ENCODE results near the gene INPP5D. TPM values are rescaled to one million over a fixed set of nuclear protein-coding genes. Genes with fewer than 3 reads are reported as not detected.
"Not testable (repeated sequence)": the region's sequence is repeated elsewhere in the genome, so short reads cannot be mapped to it uniquely, and the experiment has no call there.

The INPP5D gene
- total RNA-seq, result 43.6 and 45.8 TPM in 2 replicates

DNA sequence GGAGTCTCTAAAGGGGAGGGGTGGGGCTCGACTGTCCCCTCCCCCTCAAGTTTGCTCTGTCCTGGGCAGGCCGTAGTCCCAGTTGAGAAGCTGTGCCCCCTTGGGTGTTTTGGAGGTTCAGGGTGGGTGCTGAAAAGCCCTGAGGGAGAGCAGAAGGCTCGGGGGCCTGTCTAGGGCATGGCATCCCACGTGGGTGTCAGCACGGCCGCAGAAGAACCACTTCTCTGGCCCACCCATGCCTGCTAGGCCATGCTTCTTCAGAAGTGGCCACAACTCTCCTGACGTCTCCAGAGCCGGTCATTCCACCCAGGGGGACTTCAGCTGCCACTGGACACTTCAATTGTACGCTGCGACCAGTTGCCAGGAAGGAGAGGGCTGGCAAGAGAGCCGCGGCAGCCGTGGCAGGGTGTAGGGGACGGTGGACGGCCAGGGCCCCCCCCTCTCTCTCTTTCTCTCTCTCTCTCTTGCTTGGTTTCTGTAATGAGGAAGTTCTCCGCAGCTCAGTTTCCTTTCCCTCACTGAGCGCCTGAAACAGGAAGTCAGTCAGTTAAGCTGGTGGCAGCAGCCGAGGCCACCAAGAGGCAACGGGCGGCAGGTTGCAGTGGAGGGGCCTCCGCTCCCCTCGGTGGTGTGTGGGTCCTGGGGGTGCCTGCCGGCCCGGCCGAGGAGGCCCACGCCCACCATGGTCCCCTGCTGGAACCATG is at the start of gene INPP5D:
INPP5D (plus strand) TSS at position 546 of the 704 bp plus-strand sequence; CDS start at position 683, 137 bp downstream.
- Mint-ChIP-seq H3K4me1 (peaks cover 44% of the 10 kb centered on the region), H3K27ac (peak within 1 kb of the TSS; percentile 98), H3K9me3 (no peaks in the 10 kb centered on the region), H3K4me3 (peak within 1 kb of the TSS; percentile 95), H3K27me3 (peaks cover 3% of the 10 kb centered on the region), H3K36me3 (ENCODE audit: low read depth) (peaks cover 14% of the 10 kb centered on the region)
- intact Hi-C loops (cut with micrococcal nuclease), result loop anchor here (2.0 to 10.0 kb wide), 5 partner anchors 37 to 365 kb away; partner anchors contain the start of gene GIGYF2
- DNase-seq, result peak; percentile 92

GRCh38 chr2:233010569-233011267 is 49.4 kb upstream of the INPP5D start:
- Mint-ChIP-seq H3K4me3 (no peak overlapping the region), H3K27me3 (peaks cover 3% of the 10 kb centered on the region), H3K27ac (no peak overlapping the region), H3K9me3 (no peaks in the 10 kb centered on the region), H3K4me1 (no peaks in the 10 kb centered on the region), H3K36me3 (ENCODE audit: low read depth) (no peaks in the 10 kb centered on the region)
- DNase-seq, result no peak
- intact Hi-C loops (cut with micrococcal nuclease), result no loop called here

DNA sequence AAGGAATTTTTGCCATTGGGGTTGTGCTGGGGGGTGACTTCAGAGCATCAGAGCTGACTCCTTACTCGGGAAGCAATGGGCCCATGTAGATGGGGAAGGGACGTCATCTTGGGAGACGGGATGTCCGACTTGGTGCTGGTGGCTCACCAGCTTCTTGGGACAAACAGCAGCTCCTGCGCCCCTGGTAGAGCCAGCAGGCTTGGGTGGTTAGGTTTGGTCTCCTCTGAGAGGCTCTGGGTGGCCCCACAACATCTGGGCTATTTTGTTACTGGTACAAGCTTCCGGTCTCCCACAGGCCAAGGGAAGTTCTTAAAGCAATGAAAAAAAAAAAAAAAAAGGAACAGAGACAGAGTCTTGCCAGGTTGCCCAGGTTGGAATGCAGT is 48.9 kb upstream of the INPP5D start:
- DNase-seq, result no peak
- intact Hi-C loops (cut with micrococcal nuclease), result no loop called here
- Mint-ChIP-seq H3K4me1 (no peaks in the 10 kb centered on the region), H3K27me3 (peaks cover 3% of the 10 kb centered on the region), H3K9me3 (no peaks in the 10 kb centered on the region), H3K27ac (no peak overlapping the region), H3K4me3 (no peak overlapping the region), H3K36me3 (ENCODE audit: low read depth) (no peaks in the 10 kb centered on the region)

DNA sequence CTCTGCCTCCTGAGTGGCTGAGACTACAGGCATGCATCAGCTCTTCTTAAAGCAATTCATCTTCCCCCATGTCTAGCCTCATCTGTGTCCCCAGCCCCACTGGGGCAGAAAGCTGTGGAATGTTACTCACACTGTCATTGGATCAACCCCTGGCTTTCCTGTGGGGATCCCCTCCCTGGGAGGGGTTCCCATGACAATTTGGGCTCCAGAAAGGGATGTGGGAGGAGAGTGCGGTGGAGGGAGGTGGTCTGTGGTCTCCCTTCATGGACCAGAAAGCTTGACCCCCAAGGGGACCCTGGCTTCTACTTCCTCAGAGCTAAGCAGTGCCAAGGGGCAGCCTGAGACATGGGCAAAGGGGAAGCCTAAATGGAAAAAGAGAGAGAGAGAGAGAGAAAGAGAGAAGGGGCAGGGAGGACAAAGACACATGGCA is 48.4 kb upstream of the INPP5D start:
- intact Hi-C loops (cut with micrococcal nuclease), result no loop called here
- H3K36me3 Mint-ChIP-seq (ENCODE audit: low read depth), result no peaks in the 10 kb centered on the region
- no peaks in the 10 kb centered on the region for H3K9me3 Mint-ChIP-seq
- peaks cover 3% of the 10 kb centered on the region for H3K27me3 Mint-ChIP-seq
- no peak overlapping the region for H3K27ac Mint-ChIP-seq
- H3K4me3 Mint-ChIP-seq, result no peak overlapping the region
- no peaks in the 10 kb centered on the region for H3K4me1 Mint-ChIP-seq
- no peak for DNase-seq

DNA sequence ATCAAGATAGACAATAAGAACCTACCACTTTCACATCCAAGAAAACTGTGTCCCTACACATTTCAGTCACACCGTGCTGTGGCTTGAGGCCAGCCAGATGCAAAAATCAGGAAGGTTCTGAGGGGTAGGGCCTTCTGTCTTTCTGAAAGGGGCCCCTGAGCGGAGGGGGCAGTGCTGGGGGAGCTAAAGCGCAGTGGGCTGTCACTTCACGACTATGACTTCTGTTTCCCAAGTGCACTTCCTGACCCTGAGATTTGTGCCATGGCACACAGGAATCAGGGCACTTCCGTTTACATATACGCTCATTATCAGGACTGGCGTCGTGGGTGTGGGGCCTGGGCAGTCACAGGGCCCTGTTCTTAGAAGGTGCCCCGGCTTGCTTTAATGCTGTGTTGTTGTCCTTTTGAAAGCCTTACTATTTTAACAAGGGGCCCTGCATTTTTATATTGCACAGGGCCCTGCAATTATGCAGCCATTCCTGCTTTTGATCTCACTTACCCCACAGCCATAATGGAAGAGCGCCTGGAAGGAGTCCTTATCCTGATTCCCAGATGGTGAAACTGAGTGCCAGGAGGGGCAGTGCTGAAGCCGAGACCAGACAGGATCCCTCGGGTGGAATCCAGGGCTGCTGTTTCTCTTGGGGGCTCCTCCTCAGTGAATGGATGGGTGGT is 47.7 kb upstream of the INPP5D start:
- no peak overlapping the region for H3K27ac Mint-ChIP-seq
- H3K9me3 Mint-ChIP-seq, result no peaks in the 10 kb centered on the region
- intact Hi-C loops (cut with micrococcal nuclease), result no loop called here
- no peaks in the 10 kb centered on the region for H3K36me3 Mint-ChIP-seq (ENCODE audit: low read depth)
- H3K4me1 Mint-ChIP-seq, result no peaks in the 10 kb centered on the region
- DNase-seq, result no peak
- peaks cover 3% of the 10 kb centered on the region for H3K27me3 Mint-ChIP-seq
- no peak overlapping the region for H3K4me3 Mint-ChIP-seq

GRCh38 chr2:233013027-233013461 is 47.1 kb upstream of the INPP5D start, which contains the start of gene NGEF:
Gene NGEF (minus strand): TSS chr2:233013256. CDS start chr2:232974890, 38,366 bp downstream.
- Mint-ChIP-seq H3K9me3 (no peaks in the 10 kb centered on the region), H3K4me3 (no peak within 1 kb of the TSS), H3K27ac (no peak within 1 kb of the TSS), H3K36me3 (ENCODE audit: low read depth) (no peaks in the 10 kb centered on the region), H3K4me1 (no peaks in the 10 kb centered on the region), H3K27me3 (peaks cover 2% of the 10 kb centered on the region)
- DNase-seq, result no peak
- intact Hi-C loops (cut with micrococcal nuclease), result no loop called here

- Mint-ChIP-seq H3K36me3 (ENCODE audit: low read depth) (no peaks in the 10 kb centered on the region), H3K9me3 (no peaks in the 10 kb centered on the region), H3K4me3 (no peak overlapping the region), H3K4me1 (no peaks in the 10 kb centered on the region), H3K27me3 (peaks cover 2% of the 10 kb centered on the region), H3K27ac (no peak overlapping the region)
- no peak for DNase-seq
- intact Hi-C loops (cut with micrococcal nuclease), result no loop called here
Measured at GRCh38 chr2:233013650-233014049, 46.5 kb upstream of the INPP5D start.

GRCh38 chr2:233015019-233015645 is 45.0 kb upstream of the INPP5D start:
- no peaks in the 10 kb centered on the region for H3K4me1 Mint-ChIP-seq

GRCh38 chr2:233017947-233018346 is 42.2 kb upstream of the INPP5D start:
- no peak overlapping the region for H3K27ac Mint-ChIP-seq
- H3K4me3 Mint-ChIP-seq, result no peak overlapping the region
- H3K36me3 Mint-ChIP-seq (ENCODE audit: low read depth), result no peaks in the 10 kb centered on the region
- no peaks in the 10 kb centered on the region for H3K4me1 Mint-ChIP-seq
- DNase-seq, result no peak
- H3K27me3 Mint-ChIP-seq, result peaks cover 2% of the 10 kb centered on the region
- intact Hi-C loops (cut with micrococcal nuclease), result no loop called here
- H3K9me3 Mint-ChIP-seq, result no peaks in the 10 kb centered on the region

More at GRCh38 chr2:233015019-233015645, 45.0 kb upstream of the INPP5D start:
- Mint-ChIP-seq H3K27ac (no peak overlapping the region), H3K36me3 (ENCODE audit: low read depth) (no peaks in the 10 kb centered on the region), H3K4me3 (no peak overlapping the region), H3K27me3 (peaks cover 2% of the 10 kb centered on the region), H3K9me3 (no peaks in the 10 kb centered on the region)
- intact Hi-C loops (cut with micrococcal nuclease), result no loop called here
- DNase-seq, result no peak

- DNase-seq; intact Hi-C loops (cut with micrococcal nuclease); H3K27ac Mint-ChIP-seq; H3K4me1 Mint-ChIP-seq; H3K36me3 Mint-ChIP-seq (ENCODE audit: low read depth); H3K27me3 Mint-ChIP-seq; H3K9me3 Mint-ChIP-seq; H3K4me3 Mint-ChIP-seq: not testable (repeated sequence)
Measured at GRCh38 chr2:233019610-233020009, 40.5 kb upstream of the INPP5D start.

DNA sequence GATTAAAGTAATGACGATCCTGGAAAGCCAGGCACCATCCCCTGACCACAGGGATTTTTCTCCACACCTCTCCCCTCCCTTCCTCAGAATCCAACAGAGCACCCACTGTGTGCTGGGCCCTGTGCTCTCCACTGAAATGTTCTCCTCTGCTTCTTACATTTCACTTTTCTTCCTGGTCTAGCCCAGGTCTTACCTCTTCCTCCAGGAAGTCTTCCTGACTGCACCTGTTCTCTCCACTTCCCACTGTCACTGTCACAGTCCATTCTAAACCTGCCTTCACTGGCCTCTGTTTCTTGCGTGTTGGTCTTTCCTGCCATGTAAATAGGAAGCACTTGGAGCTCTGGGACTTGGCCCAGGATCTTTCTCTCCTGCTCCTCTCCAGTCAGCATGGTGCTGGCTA is 39.7 kb upstream of the INPP5D start:
- Mint-ChIP-seq H3K27ac (no peak overlapping the region), H3K9me3 (no peaks in the 10 kb centered on the region), H3K27me3 (peaks cover 2% of the 10 kb centered on the region), H3K4me3 (no peak overlapping the region), H3K4me1 (no peaks in the 10 kb centered on the region), H3K36me3 (ENCODE audit: low read depth) (no peaks in the 10 kb centered on the region)
- DNase-seq, result no peak
- intact Hi-C loops (cut with micrococcal nuclease), result no loop called here

GRCh38 chr2:233021771-233022170 is 38.4 kb upstream of the INPP5D start:
- no peak overlapping the region for H3K27ac Mint-ChIP-seq
- intact Hi-C loops (cut with micrococcal nuclease), result no loop called here
- peaks cover 2% of the 10 kb centered on the region for H3K27me3 Mint-ChIP-seq
- peaks cover 3% of the 10 kb centered on the region for H3K4me1 Mint-ChIP-seq
- H3K4me3 Mint-ChIP-seq, result no peak overlapping the region
- no peaks in the 10 kb centered on the region for H3K9me3 Mint-ChIP-seq
- H3K36me3 Mint-ChIP-seq (ENCODE audit: low read depth), result no peaks in the 10 kb centered on the region
- no peak for DNase-seq

DNA sequence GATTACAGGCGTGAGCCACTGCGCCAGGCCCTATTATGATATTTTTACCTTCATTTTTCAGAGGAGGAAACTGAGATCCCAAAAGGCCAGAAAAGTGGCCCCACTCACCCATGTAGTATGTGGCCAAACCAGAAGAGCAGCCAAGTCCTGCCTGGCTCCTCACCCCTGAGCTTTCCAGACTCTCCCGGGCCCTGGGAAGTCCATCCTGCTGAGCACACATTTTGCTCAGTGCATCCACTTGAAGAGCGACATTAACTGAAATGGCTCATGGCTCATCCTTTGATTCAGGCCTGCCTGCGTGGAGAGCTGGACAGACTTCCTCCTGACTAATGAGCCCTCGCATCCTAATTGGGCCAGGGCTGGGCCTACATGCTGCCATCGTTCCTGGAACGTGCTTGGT is 37.6 kb upstream of the INPP5D start:
- Mint-ChIP-seq H3K4me1 (peaks cover 3% of the 10 kb centered on the region), H3K4me3 (no peak overlapping the region), H3K27me3 (peaks cover 2% of the 10 kb centered on the region), H3K36me3 (ENCODE audit: low read depth) (no peaks in the 10 kb centered on the region), H3K27ac (no peak overlapping the region), H3K9me3 (no peaks in the 10 kb centered on the region)
- DNase-seq, result no peak
- intact Hi-C loops (cut with micrococcal nuclease), result no loop called here
